GM03348 (cell line): ENCODE data around the gene ALOX12.
A peak's percentile ranks its signal among the peaks of the same experiment; 100 is the strongest.
"Not testable (repeated sequence)": the region's sequence is repeated elsewhere in the genome, so short reads cannot be mapped to it uniquely, and the experiment has no call there.

Experiments used
- DNase-seq: peaks from one replicate; pipeline ENCODE4 v3.0.0; 2012; ENCODE audit warnings: low spot score

ALOX12 gene

GRCh38 chr17:6995500-6996255 lies at the start of gene ALOX12:
ALOX12 (plus strand) TSS chr17:6996049; CDS start chr17:6996118, 69 bp downstream.
- peak; percentile 30 for DNase-seq

- no peak for DNase-seq
Observed at GRCh38 chr17:6947745-6948144, 48.1 kb upstream of the ALOX12 start.

GRCh38 chr17:6948562-6948961 lies 47.3 kb upstream of the ALOX12 start:
- DNase-seq: no peak

GRCh38 chr17:6948976-6949375 lies 46.9 kb upstream of the ALOX12 start:
- DNase-seq: no peak

GRCh38 chr17:6950938-6951337 lies 44.9 kb upstream of the ALOX12 start:
- not testable (repeated sequence) for DNase-seq

- DNase-seq: no peak
Observed at GRCh38 chr17:6953689-6954088, 42.2 kb upstream of the ALOX12 start.

- no peak for DNase-seq
Observed at GRCh38 chr17:6959700-6960099, 36.1 kb upstream of the ALOX12 start.

GRCh38 chr17:6969323-6969726 lies 26.5 kb upstream of the ALOX12 start:
- DNase-seq: no peak

GRCh38 chr17:6970992-6971391 lies 24.9 kb upstream of the ALOX12 start:
- no peak for DNase-seq

- not testable (repeated sequence) for DNase-seq
Observed at GRCh38 chr17:6979440-6979839, 16.4 kb upstream of the ALOX12 start.

GRCh38 chr17:6981426-6981825 lies 14.4 kb upstream of the ALOX12 start:
- no peak for DNase-seq

- no peak for DNase-seq
Observed at GRCh38 chr17:6985266-6985665, 10.6 kb upstream of the ALOX12 start.

GRCh38 chr17:6986676-6987075 lies 9.2 kb upstream of the ALOX12 start:
- DNase-seq: no peak

- DNase-seq: no peak
Observed at GRCh38 chr17:6989779-6990178, 6.1 kb upstream of the ALOX12 start.

- not testable (repeated sequence) for DNase-seq
Observed at GRCh38 chr17:6993613-6994056, 2.2 kb upstream of the ALOX12 start.

- DNase-seq: no peak
Observed at GRCh38 chr17:6994118-6994598, 1.7 kb upstream of the ALOX12 start.

- no peak for DNase-seq
Observed at GRCh38 chr17:6994666-6995256, 1.1 kb upstream of the ALOX12 start.

- DNase-seq: no peak
Observed at GRCh38 chr17:6996256-6997011, 585 bp downstream of the ALOX12 start.

GRCh38 chr17:6997171-6997570 lies 1.3 kb downstream of the ALOX12 start:
- DNase-seq: no peak

GRCh38 chr17:6998855-6999508 lies 3.1 kb downstream of the ALOX12 start:
- no peak for DNase-seq

- DNase-seq: peak; percentile 17
Observed at GRCh38 chr17:7001318-7001961, 5.6 kb downstream of the ALOX12 start.
